Brain pericyte (primary cell): ENCODE data around the gene NELFA.

Experiments
- DNase-seq: peaks from one replicate; pipeline ENCODE4 v3.0.0-alpha.2; 2012; ENCODE audit warnings: low read depth, low spot score

NELFA gene

DNA sequence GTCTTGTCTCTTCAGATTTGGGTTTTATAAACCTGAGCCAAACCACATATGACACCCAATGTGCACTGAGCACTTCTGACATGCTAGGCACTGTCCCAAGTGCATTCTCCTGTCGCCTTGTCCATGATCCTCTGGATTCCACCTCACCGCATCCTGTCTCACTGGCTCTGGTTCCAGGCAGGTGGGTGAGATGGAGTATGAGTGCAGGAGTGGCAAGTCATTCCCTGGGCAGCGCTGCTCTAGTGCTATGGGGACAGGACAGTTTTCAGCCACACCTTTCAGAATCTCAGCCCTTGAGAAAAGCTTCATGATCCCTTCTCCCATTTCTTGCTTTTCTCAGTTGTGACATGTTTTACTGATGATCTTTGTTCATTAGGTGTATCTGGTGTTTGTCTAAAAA, 71.2 kb downstream of the NELFA start:
- DNase-seq = no peak

DNA sequence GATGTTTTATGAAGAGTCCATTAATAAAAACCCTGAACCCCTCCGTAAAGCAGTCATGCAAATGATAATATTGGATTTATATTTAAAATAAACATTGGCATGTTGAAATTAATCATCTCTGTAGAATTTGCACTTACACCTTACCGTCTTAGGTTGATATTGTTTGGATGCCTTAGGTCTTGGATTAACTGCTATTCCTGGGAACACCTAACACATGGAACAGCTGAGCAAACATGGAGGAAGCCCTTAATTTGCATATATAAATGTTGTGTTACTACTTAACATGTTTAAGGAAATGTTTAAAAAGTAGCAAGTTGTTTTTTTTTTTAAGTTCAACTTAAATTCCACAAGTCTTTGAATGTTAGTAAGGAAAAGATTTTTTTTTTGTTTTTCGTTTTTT, 75.1 kb downstream of the NELFA start:
- DNase-seq = no peak

DNA sequence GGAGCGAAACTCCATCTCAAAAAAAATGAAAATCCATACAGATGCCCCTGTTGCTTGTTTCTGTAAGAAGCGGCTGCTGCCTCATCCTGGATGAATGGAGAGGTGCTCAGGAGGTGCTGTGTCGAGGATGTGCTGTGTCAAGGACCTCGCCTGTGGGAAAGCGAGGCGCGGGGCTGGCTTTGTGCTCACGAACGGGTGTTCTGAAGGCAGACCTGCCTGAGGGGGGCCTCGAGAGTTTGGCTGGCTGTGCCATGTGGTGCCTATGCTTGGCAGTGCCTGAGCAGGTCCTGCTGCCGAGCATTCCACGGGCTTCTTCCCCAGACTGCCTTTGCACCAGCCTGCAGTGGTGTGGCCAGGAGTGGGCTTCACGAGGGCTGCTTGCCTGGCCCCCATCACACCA, 76.0 kb downstream of the NELFA start:
- no peak for DNase-seq
